Stimulated activated CD8-positive, alpha-beta memory T cell treated with anti-CD3 and anti-CD28 coated beads, Interleukin-2, amount 100 ng/mL, for 1 hour (primary cell): Measurements from ENCODE around the gene SUSD4.
"Not testable (repeated sequence)": the region's sequence is repeated elsewhere in the genome, so short reads cannot be mapped to it uniquely, and the experiment has no call there.

Experiments
- DNase-seq, 2 donors: peaks; one replicate each; pipeline ENCODE4 v3.0.0-alpha.2; 2020; ENCODE audit warnings: low read depth in 2 of 2

The SUSD4 gene

DNA sequence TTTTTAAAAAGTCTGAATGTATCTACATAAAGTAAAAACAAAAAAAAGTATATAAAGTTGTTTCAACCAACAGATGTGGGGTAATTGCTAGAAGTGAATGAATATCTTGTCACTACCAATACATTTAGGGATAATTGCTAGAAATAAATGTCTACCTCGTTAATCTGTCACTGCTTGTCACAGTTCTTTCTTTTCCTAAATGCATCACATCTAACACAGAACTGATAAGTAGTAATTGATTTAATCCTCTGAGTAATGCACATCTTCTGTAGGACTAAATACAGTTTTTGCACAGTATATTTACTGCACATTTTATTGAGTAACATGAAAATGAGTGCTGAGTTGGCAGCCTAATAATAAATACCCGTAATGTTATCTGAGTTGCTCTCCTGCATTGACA is 72.2 kb downstream of the SUSD4 start:
- no peak for DNase-seq

DNA sequence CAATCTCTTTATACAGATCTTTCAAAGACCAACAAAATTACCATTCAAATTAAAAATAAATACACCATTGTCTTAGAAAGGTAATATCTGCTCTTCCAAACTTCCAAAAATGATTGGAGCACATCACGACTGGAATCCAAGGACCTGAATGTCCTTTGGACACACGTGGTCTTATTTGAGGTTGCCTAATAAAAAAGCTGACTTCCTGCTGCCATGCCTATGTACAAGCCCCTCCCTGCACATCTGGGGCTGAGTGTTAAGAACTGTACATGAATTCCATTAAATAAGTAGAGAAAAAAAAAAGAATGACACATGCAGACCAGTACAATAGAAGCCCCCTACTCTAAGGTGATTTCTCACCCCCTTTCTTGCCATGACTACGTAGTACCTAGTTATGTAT is 73.6 kb downstream of the SUSD4 start:
- DNase-seq = no peak

GRCh38 chr1:223289621-223290020 is 74.4 kb downstream of the SUSD4 start:
- DNase-seq = no peak

DNA sequence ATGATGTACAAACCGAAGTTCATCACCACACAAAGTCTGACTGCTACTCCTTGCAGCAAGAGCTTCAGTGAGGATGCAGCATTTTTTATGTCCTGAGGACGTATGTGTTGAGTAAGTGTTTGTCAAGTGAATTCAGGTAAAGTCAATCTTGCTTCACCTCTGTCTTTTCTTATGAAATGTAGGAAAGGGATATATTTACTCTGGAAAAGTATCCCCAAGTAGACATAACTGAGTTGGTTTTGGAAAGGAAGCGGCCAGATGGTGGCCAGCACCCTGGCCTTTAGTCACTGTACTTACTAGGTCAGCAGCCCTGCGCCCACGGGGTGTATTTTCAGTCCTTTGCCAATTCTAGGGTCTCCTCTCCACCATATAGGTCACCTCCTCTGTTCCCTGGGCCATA is 75.2 kb downstream of the SUSD4 start:
- no peak for DNase-seq

GRCh38 chr1:223285452-223285851 is 78.5 kb downstream of the SUSD4 start:
- no peak for DNase-seq

- not testable (repeated sequence) for DNase-seq
These were observed 80.3 kb downstream of the SUSD4 start for GRCh38 chr1:223283697-223284096.

GRCh38 chr1:223278311-223278710 is 85.7 kb downstream of the SUSD4 start:
- DNase-seq = not testable (repeated sequence)

DNA sequence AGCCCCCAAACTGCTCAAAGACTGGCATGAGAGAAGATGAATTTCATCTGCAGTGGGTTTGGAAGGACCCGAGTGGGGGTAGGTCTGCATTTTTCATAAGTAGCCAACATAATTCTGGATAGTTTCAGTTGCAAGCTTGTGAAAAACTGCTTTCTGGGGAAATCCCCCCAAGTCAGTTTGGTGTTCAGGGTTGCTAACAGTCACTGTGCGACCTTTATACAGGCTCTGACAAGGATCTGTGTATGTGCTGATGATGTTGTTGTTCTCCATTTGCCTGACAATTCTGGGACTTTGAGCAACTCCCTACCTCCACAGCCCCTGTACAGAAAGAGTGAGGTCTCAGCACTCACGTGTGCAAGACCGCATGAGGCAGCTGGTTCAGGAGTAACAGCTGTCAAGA is 87.9 kb downstream of the SUSD4 start:
- DNase-seq = no peak

- DNase-seq = no peak
These were observed 90.5 kb downstream of the SUSD4 start for GRCh38 chr1:223273511-223273910.

DNA sequence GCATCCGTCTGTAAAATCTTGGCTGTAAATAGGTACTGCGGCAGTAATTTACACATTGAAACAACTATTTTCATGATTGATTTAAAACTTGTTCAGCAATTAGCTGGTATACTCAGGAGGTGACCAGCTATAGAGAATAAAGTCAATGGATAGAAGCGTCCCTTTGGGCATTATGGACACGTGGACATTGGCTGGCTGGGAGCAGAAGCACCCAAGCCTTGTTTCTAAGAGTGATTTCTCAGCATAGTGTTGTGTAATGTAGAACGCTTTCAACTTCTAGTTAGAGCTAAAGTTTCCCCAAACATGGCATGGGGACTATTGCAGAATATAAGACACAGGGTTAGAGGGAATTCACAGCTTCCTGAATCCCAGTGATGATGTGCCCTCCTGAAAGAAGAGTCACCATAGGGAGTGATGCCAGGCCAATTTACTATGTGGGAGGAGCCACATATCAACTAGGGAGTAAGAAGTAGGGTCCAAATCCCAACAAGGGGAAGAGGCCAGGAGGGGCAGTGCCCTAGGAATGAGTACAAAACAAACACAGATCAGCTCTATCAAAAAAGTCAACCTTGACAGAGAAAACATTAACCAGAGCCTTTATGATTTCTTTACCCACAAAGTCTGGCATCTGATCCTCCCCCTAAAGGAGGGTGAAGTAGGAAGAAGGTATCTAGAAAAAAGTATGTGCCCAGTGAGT is 92.7 kb downstream of the SUSD4 start:
- no peak for DNase-seq

- no peak for DNase-seq
These were observed 93.8 kb downstream of the SUSD4 start for GRCh38 chr1:223270155-223270554.

- no peak for DNase-seq
These were observed 95.0 kb downstream of the SUSD4 start for GRCh38 chr1:223269006-223269405.

- DNase-seq = no peak
These were observed 97.3 kb downstream of the SUSD4 start for GRCh38 chr1:223266632-223267172.

DNA sequence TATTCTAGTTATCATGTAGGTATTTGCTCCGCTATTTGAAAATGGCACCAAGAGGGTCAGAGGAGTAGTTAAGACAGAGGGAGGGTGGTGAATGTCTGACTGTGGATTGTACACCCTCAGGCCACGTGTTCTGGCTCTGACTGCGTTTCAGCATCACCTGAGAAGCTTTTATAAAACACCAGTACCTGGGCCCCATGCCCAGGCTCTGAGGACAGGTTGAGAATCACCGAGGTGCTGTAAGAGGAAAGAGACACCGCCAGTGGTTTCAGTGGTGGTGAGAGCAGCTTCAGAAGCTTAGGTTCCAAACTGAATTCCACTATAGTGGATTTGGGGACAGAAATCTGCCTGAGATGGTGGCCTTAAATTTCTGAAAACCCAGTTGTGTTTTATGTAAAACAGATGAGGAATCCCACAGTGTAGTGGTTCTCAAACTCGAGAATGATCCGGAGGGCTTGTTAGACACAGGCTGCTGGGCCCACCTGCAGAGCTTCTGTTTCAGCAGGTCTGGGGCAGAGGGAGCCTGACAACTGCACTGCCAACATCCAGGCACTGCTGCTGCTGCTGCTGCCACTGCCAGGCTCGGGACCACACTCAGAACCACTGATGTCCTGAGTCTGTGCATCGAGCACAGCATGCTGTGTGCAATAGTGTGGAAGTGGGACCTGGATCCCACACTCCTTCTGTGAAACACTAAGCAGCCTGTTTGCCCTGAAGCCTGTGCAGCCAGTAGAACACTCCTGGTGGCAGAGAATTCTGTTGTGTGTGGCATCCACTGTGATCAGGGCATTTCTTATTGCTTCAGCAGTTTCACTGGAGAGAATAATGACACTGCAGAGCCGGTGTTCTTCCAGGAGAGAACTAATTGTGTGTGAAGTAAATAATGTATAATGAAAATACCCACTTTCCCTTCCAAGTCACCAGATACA is 98.7 kb downstream of the SUSD4 start:
- DNase-seq = no peak

DNA sequence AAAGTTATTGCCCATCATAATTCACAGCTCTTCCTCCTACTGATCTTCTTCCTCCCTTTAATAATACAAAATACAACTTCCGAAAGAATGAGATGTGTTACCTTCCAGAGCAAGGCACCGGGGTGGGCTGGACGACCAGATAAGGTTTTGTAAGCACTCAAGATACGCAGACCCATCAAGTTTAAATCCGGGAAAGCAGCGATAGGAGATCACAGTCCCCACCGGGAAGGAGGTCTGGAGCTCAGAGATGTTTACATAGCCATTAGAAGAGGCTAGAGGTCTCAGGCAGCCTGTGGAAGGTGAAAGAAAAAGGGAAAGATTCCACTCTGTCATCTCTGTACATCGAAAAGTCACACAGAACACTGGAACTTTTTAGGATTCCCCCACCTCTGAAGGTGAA is 99.4 kb downstream of the SUSD4 start:
- DNase-seq = no peak

DNA sequence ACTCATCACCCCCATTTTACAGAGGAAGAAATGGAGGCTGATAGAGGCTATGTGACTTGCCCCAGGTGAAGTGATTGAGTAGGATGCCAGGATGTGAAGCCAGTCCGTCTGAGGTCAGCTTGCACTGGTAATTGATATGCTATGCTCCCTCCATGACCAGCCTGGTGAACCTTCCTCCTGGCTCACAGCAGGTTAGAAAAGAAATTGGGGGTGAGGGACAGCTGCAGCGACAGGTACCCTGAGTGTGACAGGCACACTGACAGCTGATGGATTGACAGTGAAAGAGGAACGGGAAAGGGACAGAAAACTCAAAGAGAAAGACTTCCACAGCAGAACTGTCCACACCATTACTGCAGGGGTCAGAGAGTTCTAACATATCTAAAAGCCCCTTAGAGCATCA is 102.1 kb downstream of the SUSD4 start:
- DNase-seq = no peak

GRCh38 chr1:223260712-223261111 is 103.3 kb downstream of the SUSD4 start:
- DNase-seq = no peak

DNA sequence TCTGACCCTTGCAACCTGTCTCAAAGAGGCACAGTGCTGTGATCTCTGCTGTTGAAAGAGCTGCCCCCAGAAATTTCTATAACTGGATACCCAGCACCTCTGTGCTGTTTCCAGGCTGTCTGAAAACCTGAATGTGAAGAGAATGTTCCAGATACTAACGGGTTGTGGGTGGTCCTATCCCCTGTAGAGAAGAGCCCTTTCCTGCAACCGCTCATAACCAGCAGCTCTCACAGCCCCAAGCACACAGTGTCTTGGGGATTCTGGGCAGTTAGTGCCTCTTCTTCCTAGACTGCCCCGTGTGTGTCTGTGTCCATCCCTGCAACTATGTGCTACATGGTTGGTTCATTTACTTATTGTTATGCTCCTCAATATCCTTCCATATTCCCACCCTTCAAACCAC is 104.5 kb downstream of the SUSD4 start:
- no peak for DNase-seq

- DNase-seq = no peak
These were observed 105.2 kb downstream of the SUSD4 start for GRCh38 chr1:223258751-223259198.

DNA sequence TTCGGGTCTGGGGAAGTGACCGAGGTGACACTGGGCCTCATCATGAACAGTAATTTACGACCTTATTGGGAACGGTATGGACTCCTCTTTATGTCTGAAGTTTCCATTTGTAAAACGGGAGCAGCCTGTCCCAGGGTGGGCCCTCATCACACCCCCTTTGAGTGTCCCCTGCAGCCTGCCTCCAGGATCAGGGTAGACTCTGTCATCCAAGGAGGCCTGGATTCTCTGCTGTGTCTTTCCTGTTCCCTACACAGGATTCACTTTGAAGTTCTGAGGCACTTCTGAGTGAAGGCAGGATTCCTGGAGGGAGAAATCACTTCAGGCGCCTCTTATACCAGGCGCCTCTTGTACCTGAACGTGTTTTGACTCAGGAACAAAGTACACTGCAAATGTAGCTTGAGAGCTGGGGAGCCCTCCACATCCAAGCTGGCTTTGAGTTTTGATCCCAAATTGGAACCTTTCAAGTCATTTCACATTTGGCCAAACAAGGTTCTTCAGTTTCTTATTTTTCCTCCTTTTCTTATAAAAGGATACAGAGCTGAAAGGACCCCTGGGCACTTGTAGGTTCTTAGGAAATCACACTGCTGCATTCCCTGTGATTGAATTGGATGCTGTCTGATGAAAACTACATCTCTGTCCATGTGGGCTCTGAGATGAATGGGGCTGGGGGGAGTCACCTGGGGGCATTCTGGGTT is 106.0 kb downstream of the SUSD4 start:
- no peak for DNase-seq

GRCh38 chr1:223256034-223256433 is 107.9 kb downstream of the SUSD4 start:
- no peak for DNase-seq

DNA sequence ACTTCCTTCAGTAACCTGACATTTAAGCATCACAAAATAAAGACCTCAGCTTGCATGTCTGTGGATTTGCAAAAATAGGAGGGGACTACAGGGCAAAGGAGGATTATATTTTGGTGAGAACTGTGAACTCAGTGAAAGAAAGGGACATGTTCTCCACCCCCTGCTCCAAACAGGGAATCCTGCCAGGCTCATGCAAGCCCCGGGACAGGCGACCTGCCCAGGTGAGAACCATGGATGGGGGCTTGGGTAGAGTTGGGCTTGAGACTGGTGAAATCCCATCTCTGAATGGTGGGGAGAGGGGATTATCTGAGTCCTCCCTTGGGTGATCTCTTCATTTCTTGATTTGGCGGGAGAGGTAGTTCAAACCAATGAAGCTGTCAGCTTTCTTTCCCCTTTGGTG is 110.1 kb downstream of the SUSD4 start:
- DNase-seq = no peak
